Measurements from ENCODE around the gene TWIST1.
A peak's percentile ranks its signal among the peaks of the same experiment; 100 is the strongest.

Gene TWIST1

DNA sequence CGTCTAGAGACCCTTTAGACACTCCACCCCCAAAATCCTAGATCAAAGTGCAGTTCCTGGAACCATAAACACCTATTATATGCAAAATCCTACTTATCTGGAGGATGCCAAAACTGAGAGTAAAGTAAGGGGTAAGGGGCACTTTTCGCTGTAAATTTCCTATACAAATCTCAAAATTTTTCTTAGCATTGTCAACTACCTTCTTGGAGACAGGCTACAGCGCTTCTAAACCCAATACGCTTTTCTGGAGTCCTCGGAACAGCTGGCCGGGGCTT lies 10.4 kb downstream of the TWIST1 start:
- no peak for TF ChIP-seq CTCF (IDR thresholded peaks at IDR 0.05; ENCODE audit: low read depth, low read length)
- peak overlapping the region; percentile 63 for H3K4me3 ChIP-seq (ENCODE audit: low read depth, low read length)

DNA sequence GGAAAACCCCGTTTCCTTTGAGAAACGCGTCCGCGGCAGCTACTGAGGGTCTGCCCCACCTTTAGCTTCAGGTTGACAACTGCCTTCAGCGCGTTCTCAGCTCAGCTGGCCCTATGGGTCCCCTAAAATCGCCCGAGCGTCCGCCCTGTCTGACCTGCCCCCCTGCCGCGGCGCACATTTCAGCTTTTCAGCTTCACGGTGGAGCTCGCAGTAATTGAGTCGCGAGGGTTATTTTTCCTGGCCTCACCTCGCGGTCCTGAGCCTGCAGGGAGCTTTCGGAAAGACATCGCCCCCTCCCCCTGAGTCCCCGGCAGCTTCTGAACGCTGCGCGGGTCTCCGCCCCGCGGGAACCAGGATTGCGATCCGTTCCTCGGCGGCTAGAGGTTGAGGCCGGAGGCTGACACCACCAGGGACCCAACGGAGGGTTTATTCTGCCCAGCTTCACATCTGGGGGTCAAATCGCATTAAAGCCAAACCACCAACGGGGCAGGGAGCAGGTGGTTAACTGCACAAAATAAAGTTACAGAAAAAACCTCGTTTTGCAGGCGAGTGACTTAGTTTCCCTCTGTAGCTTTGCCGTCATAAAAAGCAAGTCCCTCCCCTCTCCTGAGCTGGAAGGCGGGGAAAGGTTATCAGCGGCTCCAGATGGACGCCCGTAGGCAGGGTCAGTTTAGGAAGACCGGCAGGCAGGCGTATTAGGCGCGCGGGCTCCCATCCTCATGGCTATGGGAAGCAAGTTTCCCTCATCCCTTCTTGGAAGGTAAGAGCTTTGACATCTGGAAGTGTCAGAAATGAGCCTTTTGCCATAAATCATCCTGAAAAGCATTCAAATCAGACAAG lies 11.0 kb downstream of the TWIST1 start:
- TF ChIP-seq CTCF (IDR thresholded peaks at IDR 0.05; ENCODE audit: low read depth, low read length) = no peak
- H3K4me3 ChIP-seq (ENCODE audit: low read depth, low read length) = peak overlapping the region; percentile 6; the same call in 1 of the 2 replicates

GRCh38 chr7:19105546-19105945 lies 11.9 kb downstream of the TWIST1 start:
- no peak overlapping the region for H3K4me3 ChIP-seq (ENCODE audit: low read depth, low read length)
- no peak for TF ChIP-seq CTCF (IDR thresholded peaks at IDR 0.05; ENCODE audit: low read depth, low read length)

DNA sequence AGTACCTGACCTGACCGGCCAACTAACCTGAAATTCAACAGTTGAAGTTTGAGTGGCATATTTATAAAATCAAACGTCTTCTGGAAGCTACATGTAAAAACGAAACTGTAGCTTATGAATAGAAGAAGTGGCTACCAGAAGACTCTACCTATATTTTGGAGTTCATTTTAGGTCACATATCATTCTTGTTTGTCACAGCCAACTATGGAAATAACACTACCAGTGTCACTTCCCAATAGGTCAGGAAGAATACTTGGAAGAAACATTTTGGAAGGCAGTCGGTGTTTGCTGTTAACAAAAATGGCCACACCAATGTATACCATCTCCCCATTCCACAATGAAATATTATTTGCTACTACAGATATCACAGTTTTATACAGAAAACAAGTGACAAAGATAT lies 12.6 kb downstream of the TWIST1 start:
- no peak for TF ChIP-seq CTCF (IDR thresholded peaks at IDR 0.05; ENCODE audit: low read depth, low read length)
- no peak overlapping the region for H3K4me3 ChIP-seq (ENCODE audit: low read depth, low read length)

DNA sequence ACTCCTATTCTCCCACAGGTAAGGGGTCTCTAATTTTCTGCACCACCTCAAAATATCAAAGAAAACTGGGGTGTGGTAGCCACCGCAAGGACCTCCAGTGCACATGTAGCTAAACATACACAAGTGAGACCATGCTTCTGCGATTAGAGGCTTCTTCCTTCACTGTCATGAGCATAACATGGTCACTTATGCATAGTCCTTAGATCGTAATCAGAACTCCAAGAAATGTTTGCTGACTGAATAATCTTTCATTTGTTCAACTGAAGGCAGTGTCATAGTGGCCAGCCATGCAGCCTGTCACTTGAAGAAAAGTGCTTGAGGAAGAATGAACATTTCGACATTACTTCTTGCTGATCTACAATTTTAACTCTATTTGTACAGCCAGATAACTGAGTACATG lies 14.6 kb downstream of the TWIST1 start:
- no peak overlapping the region for H3K4me3 ChIP-seq (ENCODE audit: low read depth, low read length)
- no peak for TF ChIP-seq CTCF (IDR thresholded peaks at IDR 0.05; ENCODE audit: low read depth, low read length)

DNA sequence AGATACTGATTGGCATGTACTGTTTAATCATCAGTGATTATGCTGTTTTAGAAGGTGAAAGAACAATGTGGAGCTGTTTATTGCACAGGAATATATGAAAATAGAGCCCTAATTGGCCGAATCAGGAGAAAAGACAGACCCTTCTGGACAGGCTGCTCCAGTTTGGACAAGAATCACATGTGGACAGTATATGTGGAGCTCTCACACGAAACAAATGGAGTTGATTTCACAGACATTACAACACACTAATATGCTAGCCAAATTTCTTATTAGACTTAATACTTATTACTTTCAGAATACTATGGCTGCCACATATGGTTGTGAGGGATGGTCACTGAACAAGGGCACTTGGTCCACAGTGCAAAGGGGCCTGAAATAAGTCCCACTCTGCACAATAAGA lies 15.5 kb downstream of the TWIST1 start:
- no peak for TF ChIP-seq CTCF (IDR thresholded peaks at IDR 0.05; ENCODE audit: low read depth, low read length)
- H3K4me3 ChIP-seq (ENCODE audit: low read depth, low read length) = no peak overlapping the region

DNA sequence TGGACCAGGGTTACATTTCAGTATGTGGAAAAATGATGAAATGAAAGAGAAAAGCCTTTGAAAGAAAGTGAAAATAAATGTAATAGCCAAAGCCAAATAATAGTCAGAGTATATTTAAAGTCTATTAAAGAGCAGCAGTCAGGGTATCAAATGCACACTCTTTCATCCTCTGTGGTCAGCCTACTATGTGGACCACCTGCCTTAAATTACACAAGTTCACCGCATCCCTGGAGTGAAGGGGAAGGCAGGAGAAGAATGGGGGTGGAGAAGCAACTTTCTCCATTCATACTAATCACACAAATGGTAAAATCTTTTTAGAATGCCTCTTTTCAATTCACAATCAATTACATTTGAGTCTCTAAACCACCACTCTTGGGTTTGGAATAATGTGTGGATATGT lies 16.0 kb downstream of the TWIST1 start:
- no peak overlapping the region for H3K4me3 ChIP-seq (ENCODE audit: low read depth, low read length)

More for the DNA sequence above, 16.0 kb downstream of the TWIST1 start:
- no peak for TF ChIP-seq CTCF (IDR thresholded peaks at IDR 0.05; ENCODE audit: low read depth, low read length)

All from WI38 (cell line).